Spleen (tissue), 11 donors: Measurements from ENCODE around the gene CACNA2D4. TPM values are rescaled to one million over a fixed set of nuclear protein-coding genes. Genes with fewer than 3 reads are reported as not detected.
A peak's percentile ranks its signal among the peaks of the same experiment; 100 is the strongest.

Source experiments
- DNase-seq: peaks from one replicate; pipeline ENCODE4 v3.0.0-alpha.2; 2020
- H3K27ac ChIP-seq, 8 donors: fragments of 200-600 bp; sonication (generic) in 7 of 8; 1 replicate in 4 of 8; 2 replicates in 4 of 8; pipeline versions ENCODE4 v1.5.0 to v1.8.0; 2016 to 2021; ENCODE audit warnings: inconsistent platforms in 4 of 8, mild to moderate bottlenecking in 4 of 8, moderate library complexity in 1 of 8
- H3K27me3 ChIP-seq, 7 donors: fragments of 200-600 bp; sonication (generic) in 6 of 7; replicated peaks in 1 of 7; 1 replicate in 4 of 7; 2 replicates in 3 of 7; pipeline versions ENCODE4 v1.5.0 to v1.8.0; 2016 to 2021; ENCODE audit warnings: inconsistent platforms in 3 of 7, mild to moderate bottlenecking in 1 of 7
- H3K36me3 ChIP-seq, 6 donors: fragments of 200-600 bp; sonication (generic) in 5 of 6; 1 replicate in 4 of 6; 2 replicates in 2 of 6; pipeline versions ENCODE4 v1.5.0 to v1.8.0; 2016 to 2021; ENCODE audit warnings: inconsistent platforms in 2 of 6
- H3K4me1 ChIP-seq, 6 donors: fragments of 200-600 bp; sonication (generic) in 5 of 6; 1 replicate in 3 of 6; 2 replicates in 3 of 6; pipeline versions ENCODE4 v1.5.0 to v1.8.0; 2016 to 2021; ENCODE audit warnings: inconsistent platforms in 3 of 6
- H3K4me3 ChIP-seq, 8 donors: fragments of 200-600 bp; sonication (generic) in 7 of 8; 1 replicate in 4 of 8; 2 replicates in 4 of 8; pipeline versions ENCODE4 v1.5.0 to v1.8.0; 2016 to 2021; ENCODE audit warnings: inconsistent platforms in 4 of 8, mild to moderate bottlenecking in 4 of 8, moderate library complexity in 2 of 8
- H3K9me3 ChIP-seq, 8 donors: fragments of 200-600 bp; sonication (generic) in 7 of 8; 1 replicate in 4 of 8; 2 replicates in 4 of 8; pipeline versions ENCODE4 v1.5.0 to v1.8.0; 2016 to 2021; ENCODE audit warnings: inconsistent platforms in 4 of 8
- POLR2A ChIP-seq, 3 donors: fragments of 450-650 bp; IDR thresholded peaks; one replicate each; pipeline ENCODE4 v1.5.1; 2017; ENCODE audit warnings: antibody characterized with exemption in 3 of 3, mild to moderate bottlenecking in 1 of 3
- POLR2AphosphoS5 ChIP-seq, 3 donors: sonication (generic); formaldehyde crosslinking; IDR thresholded peaks; one replicate each; pipeline ENCODE4 v1.5.1; 2017; ENCODE audit warnings: antibody characterized with exemption in 3 of 3
- WGBS, 5 donors: extraction: QIAGEN DNeasy Blood & Tissue Kit in 3 of 5; methylation state at CpG; one replicate each; pipeline versions ENCODE4 v1.1.5 to v1.1.7; 2013 to 2018; 5-methylcytosine and 5-hydroxymethylcytosine counted together
- intact Hi-C: fragments of 100-400 bp; cut with DNase I; formaldehyde crosslinking; loops from one replicate; pipeline ENCODE4 v1.15.0; 2023; ENCODE audit warnings: low total_unique reads
- polyA plus RNA-seq, 3 donors: library from polyadenylated mRNA; stranded (reverse); fragments of 200-250 nt; gene quantifications; one replicate each; pipeline ENCODE4 v1.2.1, GENCODE V29; 2013
- total RNA-seq, 7 donors: library from RNA; depleted of rRNA in 3 of 7; stranded (reverse); fragments of >200 nt in 3 of 7; fragmentation: NEBNext Ultra II Directional in 4 of 7; extraction: Animal tissue kit (Norgen Biotek cat#: 25700) in 4 of 7; gene quantifications; one replicate each; pipeline versions ENCODE4 v1.1.0 to v1.2.1, GENCODE V29; 2016 to 2021
- TF ChIP-seq, protein P1 (sequence below), 11 experiments: fragments of 200-600 bp in 7 of 11; fragments of 450-650 bp in 4 of 11; sonication (generic) in 4 of 11; IDR thresholded peaks in 8 of 11; conservative IDR thresholded peaks in 3 of 11; 1 replicate in 7 of 11; 2 replicates in 4 of 11; pipeline versions ENCODE4 v1.4.0 to v1.8.0; 2016 to 2021; ENCODE audit warnings: antibody characterized with exemption in 11 of 11, inconsistent platforms in 4 of 11, mild to moderate bottlenecking in 1 of 11
- donor health status: healthy with polysubstance abuse.
- donor health status: DM: no; HTN: no; CAD: no; lungs with moderate emphysema.
- donor health status: DM: no; HTN: no; CAD: no.
- donor health status: Bipolar disorder and iron deficiency.
- donor health status: healthy.
- donor health status: DM: no; HTN: no; CAD: no.
- donor health status: DM: yes; HTN: yes; CAD: no.

Gene CACNA2D4
- total and polyA plus RNA-seq, 10 donors = 3.3 to 11.8 (median 7.0) TPM

DNA sequence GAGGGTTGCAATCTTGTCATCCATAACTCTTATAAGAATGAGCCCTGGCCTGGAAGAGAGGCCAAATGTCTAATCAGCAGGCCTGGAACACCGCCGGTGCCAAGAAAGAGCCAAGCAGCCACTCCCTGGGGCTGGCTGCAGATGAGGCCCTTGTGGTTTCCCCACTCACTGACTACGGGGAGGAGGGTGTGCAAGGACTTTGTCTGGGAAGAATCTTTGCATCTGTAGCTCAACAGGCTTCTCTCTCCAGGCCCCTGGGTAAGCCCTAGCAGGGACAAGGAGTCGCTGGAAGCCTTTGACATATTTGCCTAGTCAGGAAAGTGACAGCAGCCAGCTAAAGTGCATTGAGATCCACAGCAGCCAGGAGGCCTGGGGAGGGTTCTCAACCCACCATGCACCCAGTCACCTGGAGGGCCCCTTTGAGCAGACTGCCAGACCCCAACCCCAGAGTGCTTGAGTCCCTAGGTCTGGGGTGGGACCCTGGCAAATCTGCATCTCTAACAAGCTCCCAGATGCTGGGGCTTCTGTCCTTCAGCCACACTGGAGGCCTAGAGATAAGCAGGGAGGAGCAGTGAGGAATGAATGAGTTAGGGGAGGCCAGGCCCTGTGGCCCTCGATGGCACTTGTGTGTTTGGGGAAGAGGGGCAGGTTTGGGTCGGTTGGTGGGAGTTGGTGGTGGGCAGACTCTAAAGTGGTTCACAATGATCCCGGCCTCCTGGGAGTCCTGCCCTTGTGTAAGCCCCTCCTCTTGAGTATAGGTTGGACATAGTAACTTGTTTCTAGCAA lies 112.0 kb downstream of the CACNA2D4 start:
- no peak overlapping the region for H3K4me3 ChIP-seq
- TF ChIP-seq POLR2A (IDR thresholded peaks at IDR 0.05) (no peak), POLR2AphosphoS5 (IDR thresholded peaks at IDR 0.05) (no peak)
- TF ChIP-seq, protein P1, sequence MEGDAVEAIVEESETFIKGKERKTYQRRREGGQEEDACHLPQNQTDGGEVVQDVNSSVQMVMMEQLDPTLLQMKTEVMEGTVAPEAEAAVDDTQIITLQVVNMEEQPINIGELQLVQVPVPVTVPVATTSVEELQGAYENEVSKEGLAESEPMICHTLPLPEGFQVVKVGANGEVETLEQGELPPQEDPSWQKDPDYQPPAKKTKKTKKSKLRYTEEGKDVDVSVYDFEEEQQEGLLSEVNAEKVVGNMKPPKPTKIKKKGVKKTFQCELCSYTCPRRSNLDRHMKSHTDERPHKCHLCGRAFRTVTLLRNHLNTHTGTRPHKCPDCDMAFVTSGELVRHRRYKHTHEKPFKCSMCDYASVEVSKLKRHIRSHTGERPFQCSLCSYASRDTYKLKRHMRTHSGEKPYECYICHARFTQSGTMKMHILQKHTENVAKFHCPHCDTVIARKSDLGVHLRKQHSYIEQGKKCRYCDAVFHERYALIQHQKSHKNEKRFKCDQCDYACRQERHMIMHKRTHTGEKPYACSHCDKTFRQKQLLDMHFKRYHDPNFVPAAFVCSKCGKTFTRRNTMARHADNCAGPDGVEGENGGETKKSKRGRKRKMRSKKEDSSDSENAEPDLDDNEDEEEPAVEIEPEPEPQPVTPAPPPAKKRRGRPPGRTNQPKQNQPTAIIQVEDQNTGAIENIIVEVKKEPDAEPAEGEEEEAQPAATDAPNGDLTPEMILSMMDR (IDR thresholded peaks at IDR 0.05 in 8 of 11, conservative IDR thresholded peaks at IDR 0.05 in 3 of 11) = no peak
- peak; percentile 73 for DNase-seq
- 69 to 100% (median 73%) methylated on average over 4 to 7 of the region's 7 CpGs for WGBS, 5 donors
- no peaks in the 10 kb centered on the region for H3K36me3 ChIP-seq
- peak overlapping the region in 4 of 8 donors; percentile 18 to 84 (median 48) for H3K27ac ChIP-seq
- H3K27me3 ChIP-seq = no peaks in the 10 kb centered on the region
- H3K9me3 ChIP-seq = no peaks in the 10 kb centered on the region
- intact Hi-C loops = no loop called here
- H3K4me1 ChIP-seq = peaks cover 0 to 52% (median 20%) of the 10 kb centered on the region in 6 donors

DNA sequence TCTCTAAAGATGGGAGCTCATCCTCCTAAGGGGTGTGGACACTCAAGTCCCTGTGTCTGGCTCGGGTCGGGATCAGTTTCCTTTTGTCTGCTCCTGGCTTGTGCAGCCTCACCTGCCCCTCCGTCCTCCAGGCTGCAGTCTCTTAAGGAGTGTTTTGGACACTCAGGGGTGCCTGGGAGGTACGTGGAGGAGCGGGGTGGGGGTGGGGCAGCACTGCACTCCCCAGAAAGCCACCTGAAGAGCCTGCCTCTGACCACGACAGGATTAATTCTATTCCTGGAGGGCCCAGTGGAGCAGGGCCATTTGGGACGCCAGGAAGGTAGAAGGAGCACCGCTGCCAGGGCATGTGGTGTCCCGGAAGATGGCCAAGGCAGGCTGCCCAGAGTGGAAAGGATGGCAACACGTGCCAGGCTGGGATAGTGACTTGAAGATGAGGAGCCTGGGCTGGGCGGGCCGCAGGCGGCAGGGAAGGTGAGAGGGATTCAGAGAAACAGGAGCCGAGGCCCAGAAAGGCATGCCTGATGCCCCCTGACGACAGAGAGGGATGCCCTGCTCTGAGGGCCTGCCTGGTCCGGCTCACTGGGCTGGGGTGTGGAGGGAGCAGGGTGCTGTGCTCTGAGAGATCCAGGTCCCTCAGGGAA lies 112.9 kb downstream of the CACNA2D4 start:
- 93 to 96% (median 94%) methylated on average over 16 of the region's 16 CpGs for WGBS, 5 donors
- H3K9me3 ChIP-seq = no peaks in the 10 kb centered on the region
- intact Hi-C loops = no loop called here
- no peaks in the 10 kb centered on the region for H3K27me3 ChIP-seq
- no peak overlapping the region for H3K4me3 ChIP-seq
- peak overlapping the region in 5 of 8 donors; percentile 2 to 84 (median 21) for H3K27ac ChIP-seq
- no peaks in the 10 kb centered on the region for H3K36me3 ChIP-seq
- DNase-seq = peak; percentile 77
- H3K4me1 ChIP-seq = peaks cover 0 to 51% (median 15%) of the 10 kb centered on the region in 6 donors
- TF ChIP-seq, protein P1 (IDR thresholded peaks at IDR 0.05 in 8 of 11, conservative IDR thresholded peaks at IDR 0.05 in 3 of 11) = no peak
- no peak for TF ChIP-seq POLR2A (IDR thresholded peaks at IDR 0.05)
- no peak for TF ChIP-seq POLR2AphosphoS5 (IDR thresholded peaks at IDR 0.05)

DNA sequence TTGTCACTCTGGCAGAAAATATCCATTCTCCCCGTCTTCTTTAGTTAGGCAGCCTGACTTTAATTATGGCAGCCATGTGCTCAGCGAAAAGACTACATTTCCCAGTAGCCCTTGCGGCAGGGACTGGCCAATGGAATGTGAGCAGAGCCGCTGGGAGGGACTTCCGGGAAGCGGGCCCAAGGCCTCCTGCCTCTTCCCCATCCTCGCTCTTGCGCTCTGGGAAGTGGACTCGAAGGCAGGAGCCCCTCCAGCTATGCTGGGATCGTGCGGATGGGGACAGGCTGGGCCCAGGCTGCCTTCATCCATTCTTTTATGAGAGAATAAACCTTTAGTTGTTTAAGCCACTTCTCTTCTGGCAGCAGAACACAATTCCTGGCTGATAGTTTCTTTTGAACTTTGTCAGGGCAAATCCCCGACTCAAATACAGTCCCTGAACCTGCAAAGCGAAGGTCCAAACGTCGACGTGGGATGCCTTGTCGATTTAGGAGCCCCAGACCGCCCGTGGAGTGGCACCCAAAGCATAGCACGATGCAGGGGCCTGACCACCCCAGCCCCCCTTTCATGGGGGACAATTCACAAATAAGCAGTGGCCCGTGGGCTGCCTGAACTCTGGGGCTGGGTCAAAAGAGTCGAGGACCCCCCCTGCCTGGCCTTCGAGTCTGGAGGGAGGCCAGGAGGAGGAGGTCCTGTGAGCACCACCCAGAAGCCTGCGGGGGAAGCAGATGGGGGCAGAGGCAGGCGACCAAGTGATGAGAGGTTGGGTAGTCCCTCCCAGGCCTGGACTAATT lies 113.7 kb downstream of the CACNA2D4 start:
- Histone ChIP-seq H3K27ac (peak overlapping the region in 7 of 8 donors; percentile 27 to 84 (median 56)), H3K27me3 (no peaks in the 10 kb centered on the region)
- TF ChIP-seq, protein P1 (IDR thresholded peaks at IDR 0.05 in 8 of 11, conservative IDR thresholded peaks at IDR 0.05 in 3 of 11) = no peak
- peak; percentile 82 to 88 (median 85) for TF ChIP-seq POLR2AphosphoS5 (IDR thresholded peaks at IDR 0.05)

More for the DNA sequence above, 113.7 kb downstream of the CACNA2D4 start:
- peak overlapping the region in 1 of 8 donors; percentile 39 for H3K4me3 ChIP-seq
- H3K36me3 ChIP-seq = no peaks in the 10 kb centered on the region
- H3K9me3 ChIP-seq = no peaks in the 10 kb centered on the region
- H3K4me1 ChIP-seq = peaks cover 0 to 50% (median 11%) of the 10 kb centered on the region in 6 donors
- intact Hi-C loops = no loop called here
- peak; percentile 94 for DNase-seq
- WGBS, 5 donors = 53 to 64% (median 57%) methylated on average over 23 to 25 of the region's 25 CpGs
